Measurements from ENCODE around the gene TIPIN.
"Not testable (repeated sequence)": the region's sequence is repeated elsewhere in the genome, so short reads cannot be mapped to it uniquely, and the experiment has no call there.

The TIPIN gene

GRCh38 chr15:66386204-66387123 lies 30.0 kb upstream of the TIPIN start, which contains the start of gene MAP2K1:
TSS of gene MAP2K1 (plus strand) at chr15:66386912. CDS start at chr15:66387348, 436 bp downstream.
- peak; percentile 98 for DNase-seq (ENCODE audit: low read depth in 2 of 2, low spot score in 1 of 2)

- DNase-seq (ENCODE audit: low read depth in 2 of 2, low spot score in 1 of 2): not testable (repeated sequence)
Observed at GRCh38 chr15:66381376-66381775, 24.9 kb upstream of the TIPIN start.

- DNase-seq (ENCODE audit: low read depth in 2 of 2, low spot score in 1 of 2): no peak
Observed at GRCh38 chr15:66378814-66379430, 22.4 kb upstream of the TIPIN start.

DNA sequence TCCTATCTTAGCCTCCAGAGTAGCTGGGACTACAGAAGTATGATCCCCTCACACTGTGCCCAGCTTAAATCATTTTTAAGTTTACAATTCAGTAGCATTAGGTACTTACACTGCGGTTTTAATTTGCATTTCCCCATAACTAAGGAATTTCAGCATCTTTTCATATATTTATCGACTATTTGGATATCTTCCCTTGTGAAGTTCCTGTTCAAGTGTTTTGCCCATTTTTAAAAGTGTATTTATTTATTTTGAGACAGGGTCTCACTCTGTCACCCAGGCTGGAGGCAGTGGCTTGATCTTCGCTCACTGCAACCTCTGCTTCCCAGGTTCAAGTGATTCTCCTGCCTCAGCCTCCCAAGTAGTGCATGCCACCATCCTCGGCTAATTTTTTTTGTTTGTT lies 17.7 kb upstream of the TIPIN start:
- no peak for DNase-seq (ENCODE audit: low read depth in 2 of 2, low spot score in 1 of 2)

DNA sequence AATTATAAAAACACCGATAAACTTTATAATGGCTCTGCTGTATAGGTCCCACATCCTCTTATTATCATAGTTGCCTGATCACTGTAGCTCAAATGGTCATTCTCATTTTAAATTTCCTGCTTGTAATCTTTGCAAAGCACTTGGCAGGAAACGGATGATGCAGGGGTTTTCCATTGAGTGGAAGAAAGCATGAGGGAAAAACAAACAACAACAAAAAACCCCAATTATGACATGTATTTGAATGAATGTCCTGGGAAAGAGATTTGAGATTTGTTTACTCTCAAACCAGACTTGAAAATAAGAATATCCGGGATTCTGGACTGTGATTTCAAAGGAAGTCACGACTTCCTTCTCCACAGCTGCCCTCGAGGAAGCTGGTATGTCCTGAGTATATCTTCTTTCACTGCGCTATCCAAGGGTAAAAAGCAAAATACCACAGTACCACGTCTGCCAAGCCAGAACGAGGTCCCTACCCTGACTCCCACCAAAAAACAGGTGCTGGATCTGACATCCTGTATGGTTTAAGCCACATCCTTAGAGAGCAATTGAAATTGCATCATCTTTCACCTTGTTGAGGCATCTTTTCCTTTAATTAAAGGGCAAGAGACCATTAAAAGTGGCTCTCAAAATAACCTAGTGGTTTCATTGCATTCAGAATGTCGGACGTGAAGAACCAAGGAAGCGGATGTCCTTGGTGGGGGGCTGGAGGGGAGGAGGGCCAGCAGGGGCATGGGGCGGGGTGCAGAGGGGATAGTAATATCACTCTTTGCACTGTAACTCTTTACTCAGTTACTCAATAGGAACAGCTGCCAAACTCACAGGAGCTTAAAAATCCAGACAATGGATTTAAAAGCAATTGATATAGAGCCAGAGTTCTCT lies 13.5 kb upstream of the TIPIN start:
- no peak for DNase-seq (ENCODE audit: low read depth in 2 of 2, low spot score in 1 of 2)

DNA sequence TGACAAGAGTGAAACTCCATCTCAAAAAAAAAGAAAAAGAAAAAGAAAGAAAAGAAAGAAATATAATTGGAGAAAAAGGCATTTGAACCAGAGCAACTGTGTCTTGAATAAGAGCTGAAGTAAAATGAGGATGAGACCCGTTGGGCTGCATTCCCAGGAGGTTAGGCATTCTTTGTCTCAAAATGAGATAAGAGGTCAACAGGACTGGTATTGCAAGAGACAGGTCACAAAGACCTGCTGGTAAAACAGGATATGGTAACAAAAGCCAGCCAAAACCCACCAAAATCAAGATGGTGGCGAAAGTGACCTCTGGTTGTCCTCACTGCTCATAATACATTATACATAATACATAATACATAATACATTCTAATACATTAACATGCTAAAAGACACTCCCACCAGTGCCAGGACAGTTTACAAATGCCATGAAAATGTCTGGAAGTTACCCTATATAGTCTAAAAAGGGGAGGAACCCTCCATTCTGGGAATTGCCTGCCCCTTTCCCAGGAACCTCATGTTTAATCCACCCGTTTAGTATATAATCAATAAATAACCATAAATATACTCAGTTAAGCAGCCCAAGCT lies 8.6 kb upstream of the TIPIN start:
- no peak for DNase-seq (ENCODE audit: low read depth in 2 of 2, low spot score in 1 of 2)

DNA sequence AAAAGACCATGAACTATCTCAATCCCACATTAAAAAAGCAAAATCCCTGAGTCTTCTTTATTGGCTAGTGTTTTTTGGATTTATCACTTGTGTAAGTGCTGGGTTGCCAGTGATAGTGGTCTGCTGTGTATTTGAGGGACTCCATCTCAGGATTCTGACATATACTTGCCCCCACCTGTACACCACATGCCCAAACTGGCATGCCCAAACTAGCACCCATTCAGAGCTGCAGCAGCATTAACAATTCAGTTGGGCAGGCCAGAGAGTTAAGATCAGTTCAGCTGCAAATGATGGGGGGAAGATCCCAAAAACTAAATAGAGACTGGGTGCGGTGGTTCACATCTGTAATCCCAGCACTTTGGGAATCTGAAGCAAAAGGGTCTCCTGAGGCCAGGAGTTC lies 6.3 kb upstream of the TIPIN start:
- no peak for DNase-seq (ENCODE audit: low read depth in 2 of 2, low spot score in 1 of 2)

- DNase-seq (ENCODE audit: low read depth in 2 of 2, low spot score in 1 of 2): not testable (repeated sequence)
Observed at GRCh38 chr15:66361745-66362460, 5.4 kb upstream of the TIPIN start.

DNA sequence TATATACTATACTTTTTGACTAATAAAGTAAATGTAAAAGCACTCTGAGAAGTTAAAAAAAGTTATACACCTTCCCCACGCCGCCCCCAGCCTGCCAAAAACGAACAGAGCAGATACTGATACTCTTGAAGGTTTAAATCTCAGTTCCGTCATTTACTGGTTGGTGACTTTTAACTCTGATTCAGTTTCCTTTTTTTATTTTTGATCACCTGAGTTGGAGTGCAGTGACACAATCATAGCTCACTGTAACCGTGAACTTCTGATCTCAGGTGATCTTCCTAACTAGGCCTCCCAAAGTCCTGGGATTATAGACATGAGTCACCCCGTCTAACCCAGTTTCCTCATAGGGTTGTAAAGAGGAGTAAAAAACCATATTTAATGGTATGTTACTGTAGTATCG lies 3.3 kb upstream of the TIPIN start:
- no peak for DNase-seq (ENCODE audit: low read depth in 2 of 2, low spot score in 1 of 2)

DNA sequence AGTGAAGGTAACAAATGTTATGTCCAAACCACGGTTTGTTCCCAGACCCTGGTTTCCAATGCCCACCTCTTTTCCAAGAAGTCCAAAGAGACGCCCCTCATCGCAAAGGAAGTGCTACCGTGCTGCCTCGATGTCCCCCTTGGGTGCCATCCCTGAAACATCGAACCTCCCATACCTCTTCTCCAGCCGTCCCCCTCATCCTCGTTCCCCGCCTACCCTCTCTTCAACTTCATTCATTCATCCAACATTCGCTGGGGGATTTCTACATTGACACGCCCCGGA lies 467 bp downstream of the TIPIN start:
- DNase-seq (ENCODE audit: low read depth in 2 of 2, low spot score in 1 of 2): no peak

GRCh38 chr15:66348530-66348929 lies 8.0 kb downstream of the TIPIN start:
- DNase-seq (ENCODE audit: low read depth in 2 of 2, low spot score in 1 of 2): not testable (repeated sequence)

DNA sequence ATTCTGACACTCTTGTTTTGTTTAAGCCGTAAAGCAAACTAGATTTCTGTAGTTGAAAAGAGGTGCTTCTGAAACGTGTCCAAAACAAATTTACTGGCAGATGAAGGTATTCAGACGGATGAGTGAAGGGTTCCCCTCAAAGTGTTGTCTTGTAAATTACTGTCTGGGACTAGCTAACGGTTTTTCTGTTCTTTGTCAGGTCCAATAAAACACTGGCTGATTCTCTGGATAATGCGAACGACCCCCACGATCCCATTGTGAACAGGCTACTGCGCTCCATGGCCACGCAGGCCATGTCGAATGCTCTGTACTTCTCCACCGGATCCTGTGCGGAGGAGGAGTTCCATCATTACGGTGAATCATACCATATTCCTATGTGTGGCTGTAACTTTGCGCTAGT lies 27.7 kb downstream of the TIPIN start:
- DNase-seq (ENCODE audit: low read depth in 2 of 2, low spot score in 1 of 2): no peak

DNA sequence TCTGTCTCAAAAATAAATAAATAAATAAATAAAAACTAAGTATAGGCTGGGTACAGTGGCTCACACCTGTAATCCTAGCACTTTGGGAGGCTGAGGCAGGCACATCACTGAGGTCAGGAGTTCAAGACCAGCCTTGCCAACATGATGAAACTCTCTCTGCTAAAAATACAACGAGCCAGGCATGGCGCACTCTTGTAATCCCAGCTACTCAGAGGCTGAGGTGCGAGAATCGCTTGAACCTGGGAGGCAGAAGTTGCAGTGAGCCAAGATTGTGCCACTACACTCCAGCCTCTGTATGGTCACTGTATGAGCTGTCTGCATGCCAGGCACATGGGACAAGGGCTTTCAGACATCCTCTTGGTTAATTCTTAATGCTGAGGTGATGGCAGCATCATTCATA lies 28.7 kb downstream of the TIPIN start:
- no peak for DNase-seq (ENCODE audit: low read depth in 2 of 2, low spot score in 1 of 2)

GRCh38 chr15:66326051-66326450 lies 30.4 kb downstream of the TIPIN start:
- no peak for DNase-seq (ENCODE audit: low read depth in 2 of 2, low spot score in 1 of 2)

GRCh38 chr15:66323312-66323928 lies 33.1 kb downstream of the TIPIN start:
- no peak for DNase-seq (ENCODE audit: low read depth in 2 of 2, low spot score in 1 of 2)

GRCh38 chr15:66312144-66312543 lies 44.3 kb downstream of the TIPIN start:
- no peak for DNase-seq (ENCODE audit: low read depth in 2 of 2, low spot score in 1 of 2)

DNA sequence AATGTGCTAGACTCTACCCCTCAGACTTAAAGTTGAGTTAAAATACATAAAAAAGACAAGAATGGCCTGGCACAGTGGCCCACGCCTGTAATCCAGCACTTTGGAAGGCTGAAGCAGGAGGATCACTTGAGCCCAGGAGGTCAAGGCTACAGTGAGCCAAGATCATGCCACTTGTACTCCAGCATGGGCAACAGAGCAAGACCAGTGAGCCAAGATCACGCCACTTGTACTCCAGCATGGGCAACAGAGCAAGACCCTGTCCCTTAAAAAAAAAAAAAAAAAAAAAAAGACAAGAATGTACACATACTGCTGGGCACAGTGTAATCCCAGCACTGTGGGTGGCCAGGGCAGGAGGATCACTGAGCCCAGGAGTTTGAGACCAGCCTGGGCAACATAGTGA lies 45.7 kb downstream of the TIPIN start:
- no peak for DNase-seq (ENCODE audit: low read depth in 2 of 2, low spot score in 1 of 2)

GRCh38 chr15:66309828-66310227 lies 46.7 kb downstream of the TIPIN start:
- no peak for DNase-seq (ENCODE audit: low read depth in 2 of 2, low spot score in 1 of 2)

DNA sequence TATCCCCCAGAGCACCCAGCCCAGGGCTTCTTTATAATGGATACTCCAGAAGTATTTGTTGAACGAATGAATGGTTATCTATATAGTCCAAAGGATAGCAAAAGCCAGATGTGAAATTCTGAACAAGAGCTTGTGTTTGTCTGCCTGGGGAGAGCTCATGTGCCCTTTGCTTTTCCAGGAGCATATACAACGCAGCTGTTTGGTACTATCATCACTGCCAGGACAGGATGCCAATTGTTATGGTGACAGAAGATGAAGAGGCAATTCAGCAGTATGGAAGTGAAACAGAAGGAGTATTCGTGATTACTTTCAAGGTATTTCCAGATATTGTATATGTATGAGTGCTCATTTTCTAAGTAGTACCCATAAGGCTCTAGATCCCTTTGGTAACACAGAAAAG lies 48.0 kb downstream of the TIPIN start:
- no peak for DNase-seq (ENCODE audit: low read depth in 2 of 2, low spot score in 1 of 2)

DNA sequence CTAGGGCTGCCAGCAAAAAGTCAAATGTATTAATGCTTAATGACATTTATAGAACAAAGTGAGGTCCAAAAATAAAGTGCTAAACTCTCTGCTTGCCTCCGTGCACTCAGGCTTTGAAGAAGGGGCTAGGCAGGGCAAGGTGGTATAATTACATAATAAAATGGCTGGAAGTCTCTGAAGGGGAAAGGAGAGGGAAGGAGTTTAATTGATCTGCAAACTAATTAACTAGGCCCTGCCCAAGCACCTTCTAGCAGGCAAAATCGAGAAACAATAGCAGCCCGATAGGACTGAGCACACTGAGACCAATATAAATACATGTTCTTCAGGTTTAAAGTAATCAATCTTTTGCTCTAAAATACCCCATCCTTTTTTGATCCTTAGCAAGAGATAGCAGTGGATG lies 50.1 kb downstream of the TIPIN start:
- no peak for DNase-seq (ENCODE audit: low read depth in 2 of 2, low spot score in 1 of 2)
